GM12873 (cell line): Measurements from ENCODE around the gene ETNK2.
A peak's percentile ranks its signal among the peaks of the same experiment; 100 is the strongest.

ENCODE experiments used
- TF ChIP-seq, protein P1 (sequence below): IDR thresholded peaks from 2 replicates; pipeline ENCODE4 v1.5.1; 2012; ENCODE audit warnings: low read depth, mild to moderate bottlenecking, moderate library complexity, low read length, control low read depth; ENCODE audit not compliant: insufficient read depth; ENCODE audit errors: missing control alignments

Gene ETNK2

DNA sequence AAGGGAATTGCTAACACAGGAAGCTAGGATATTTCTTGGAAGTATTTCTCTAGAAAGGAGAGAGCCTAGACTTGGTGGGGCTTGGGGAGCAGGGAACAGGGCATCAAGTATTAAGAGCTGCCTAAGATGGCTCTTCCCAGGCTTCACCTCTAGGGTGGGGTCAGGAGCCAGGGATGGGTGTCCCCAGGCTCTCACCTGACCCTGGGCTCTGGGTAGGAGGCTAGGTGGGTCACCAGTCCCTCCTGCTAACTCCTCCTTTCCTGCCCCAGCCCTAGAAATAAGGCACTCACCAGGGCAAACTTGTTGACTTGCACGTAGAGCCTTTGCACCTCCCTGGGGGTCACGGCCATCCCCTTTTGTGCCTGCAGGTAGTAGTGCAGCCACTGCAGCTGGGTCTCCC is 15.0 kb downstream of the ETNK2 start:
- TF ChIP-seq, protein P1, sequence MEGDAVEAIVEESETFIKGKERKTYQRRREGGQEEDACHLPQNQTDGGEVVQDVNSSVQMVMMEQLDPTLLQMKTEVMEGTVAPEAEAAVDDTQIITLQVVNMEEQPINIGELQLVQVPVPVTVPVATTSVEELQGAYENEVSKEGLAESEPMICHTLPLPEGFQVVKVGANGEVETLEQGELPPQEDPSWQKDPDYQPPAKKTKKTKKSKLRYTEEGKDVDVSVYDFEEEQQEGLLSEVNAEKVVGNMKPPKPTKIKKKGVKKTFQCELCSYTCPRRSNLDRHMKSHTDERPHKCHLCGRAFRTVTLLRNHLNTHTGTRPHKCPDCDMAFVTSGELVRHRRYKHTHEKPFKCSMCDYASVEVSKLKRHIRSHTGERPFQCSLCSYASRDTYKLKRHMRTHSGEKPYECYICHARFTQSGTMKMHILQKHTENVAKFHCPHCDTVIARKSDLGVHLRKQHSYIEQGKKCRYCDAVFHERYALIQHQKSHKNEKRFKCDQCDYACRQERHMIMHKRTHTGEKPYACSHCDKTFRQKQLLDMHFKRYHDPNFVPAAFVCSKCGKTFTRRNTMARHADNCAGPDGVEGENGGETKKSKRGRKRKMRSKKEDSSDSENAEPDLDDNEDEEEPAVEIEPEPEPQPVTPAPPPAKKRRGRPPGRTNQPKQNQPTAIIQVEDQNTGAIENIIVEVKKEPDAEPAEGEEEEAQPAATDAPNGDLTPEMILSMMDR = no peak

DNA sequence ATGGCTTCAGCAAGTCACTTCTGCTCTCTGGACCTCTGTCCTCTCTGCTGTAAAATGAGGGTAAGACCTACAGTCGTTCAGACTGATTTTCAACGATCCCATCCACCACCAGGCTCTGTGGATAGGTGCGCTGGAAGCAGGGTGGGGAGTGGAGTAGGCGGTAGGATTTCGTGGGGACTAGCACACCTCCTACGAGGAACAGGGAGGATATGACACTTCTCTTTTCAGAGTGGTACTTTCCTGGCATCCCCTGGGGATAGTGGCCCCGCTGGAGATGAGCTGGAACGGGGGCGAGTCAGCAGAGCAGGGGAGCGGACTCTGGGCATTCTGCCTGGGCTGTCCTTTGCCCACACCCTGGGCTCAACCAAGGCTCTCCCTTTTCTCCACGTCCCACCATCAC is 17.7 kb downstream of the ETNK2 start:
- TF ChIP-seq, protein P1 = no peak

DNA sequence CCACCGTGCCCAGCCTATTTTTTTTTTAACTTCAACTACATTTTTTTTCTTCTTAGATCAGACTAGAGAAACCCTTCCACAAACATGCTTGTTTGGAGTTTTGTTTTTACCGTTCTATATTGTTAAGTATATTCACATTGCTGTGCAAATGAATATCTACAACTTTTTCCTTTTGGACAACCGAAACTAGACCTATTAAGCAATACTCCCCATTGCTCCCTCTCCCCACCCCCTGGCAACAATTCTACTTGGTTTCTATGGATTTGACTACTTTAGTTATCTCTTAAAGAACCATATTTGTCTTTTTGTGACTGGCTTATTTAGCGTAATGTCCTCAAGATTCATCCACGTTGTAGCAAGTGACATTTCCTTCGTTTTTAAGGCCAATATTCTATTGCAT is 19.1 kb downstream of the ETNK2 start:
- TF ChIP-seq, protein P1 = no peak

DNA sequence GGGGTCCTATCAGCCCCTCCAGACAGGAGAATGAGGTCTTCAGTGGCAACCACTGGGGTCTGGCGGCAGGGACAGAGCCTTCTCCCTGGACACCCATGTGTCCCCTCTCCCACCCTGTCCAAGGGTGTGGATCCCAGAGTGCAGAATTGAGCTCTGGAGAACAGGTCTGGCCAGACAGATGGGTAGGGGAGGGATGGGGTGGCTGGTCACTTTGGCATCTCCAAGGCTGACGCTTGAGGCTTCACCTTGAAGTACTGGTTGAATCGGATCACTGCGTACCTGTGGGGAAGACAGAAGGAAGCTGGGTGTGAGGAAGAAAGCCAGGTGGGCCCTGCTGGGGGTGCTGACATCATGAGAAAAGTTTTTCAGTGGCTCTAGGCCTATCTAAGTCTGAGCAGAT is 19.9 kb downstream of the ETNK2 start:
- TF ChIP-seq, protein P1 = no peak

DNA sequence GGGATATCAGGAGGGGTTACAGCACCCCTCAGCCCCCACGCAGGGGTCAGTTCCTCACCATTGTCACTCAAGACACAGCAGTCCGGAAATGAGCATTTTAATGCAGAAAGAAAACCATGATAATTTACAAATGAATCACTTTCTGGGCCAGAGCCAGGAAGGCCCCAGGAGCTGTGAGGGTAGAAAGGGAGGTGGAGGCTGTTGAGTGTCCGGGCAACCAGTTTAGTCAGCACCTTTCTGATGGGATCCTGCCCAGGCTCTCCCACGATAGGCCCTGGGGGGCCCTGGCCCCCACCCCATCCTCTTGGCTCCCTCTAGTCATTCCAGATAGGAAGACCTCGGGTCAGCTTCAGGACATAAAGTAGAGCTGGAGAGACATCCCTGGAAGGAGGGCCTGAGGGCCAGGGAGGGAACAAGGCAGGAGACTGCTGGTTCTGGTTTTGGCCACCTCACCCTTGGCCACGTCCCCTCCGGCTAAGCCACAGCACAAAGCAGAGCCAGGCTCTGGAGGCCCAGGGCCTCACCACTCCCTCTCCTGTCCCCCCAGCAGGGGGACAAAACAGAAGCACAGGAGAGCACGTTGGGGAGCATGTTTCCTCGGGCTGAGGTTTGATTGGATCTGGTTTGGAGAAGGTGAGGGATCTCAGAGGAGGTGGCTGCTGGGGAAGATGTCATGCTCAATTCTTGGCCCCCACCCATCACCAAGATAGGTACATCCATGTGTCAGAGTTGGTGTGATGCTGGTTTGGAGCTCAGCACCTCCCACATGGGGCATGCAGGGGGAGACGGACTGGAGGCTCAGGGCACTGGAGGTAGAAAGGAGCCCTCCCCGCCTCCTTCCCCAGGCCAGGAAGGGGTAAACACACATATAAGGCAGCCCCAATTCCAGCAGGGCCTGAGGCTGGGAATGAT is 20.6 kb downstream of the ETNK2 start:
- TF ChIP-seq, protein P1 = no peak

DNA sequence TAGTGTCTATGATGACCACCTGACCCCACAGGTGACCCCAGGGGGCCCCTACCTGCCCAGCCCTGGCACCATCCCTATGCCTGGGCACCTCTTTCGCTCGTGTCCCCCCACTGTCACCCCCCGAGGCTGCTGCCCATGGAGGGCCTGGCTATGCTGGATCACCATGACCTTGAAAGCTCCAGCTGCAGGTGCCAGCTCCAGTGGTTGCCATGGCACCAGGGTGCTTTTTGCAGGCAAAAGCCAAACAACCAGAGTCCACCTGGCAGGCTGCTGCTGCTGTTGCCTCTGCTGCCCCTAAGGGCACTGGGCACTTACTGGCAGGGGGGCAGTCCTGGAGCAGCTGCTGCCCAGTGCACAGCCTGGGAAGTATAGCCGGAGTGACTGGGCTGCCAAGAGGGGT is 21.7 kb downstream of the ETNK2 start:
- TF ChIP-seq, protein P1 = no peak

DNA sequence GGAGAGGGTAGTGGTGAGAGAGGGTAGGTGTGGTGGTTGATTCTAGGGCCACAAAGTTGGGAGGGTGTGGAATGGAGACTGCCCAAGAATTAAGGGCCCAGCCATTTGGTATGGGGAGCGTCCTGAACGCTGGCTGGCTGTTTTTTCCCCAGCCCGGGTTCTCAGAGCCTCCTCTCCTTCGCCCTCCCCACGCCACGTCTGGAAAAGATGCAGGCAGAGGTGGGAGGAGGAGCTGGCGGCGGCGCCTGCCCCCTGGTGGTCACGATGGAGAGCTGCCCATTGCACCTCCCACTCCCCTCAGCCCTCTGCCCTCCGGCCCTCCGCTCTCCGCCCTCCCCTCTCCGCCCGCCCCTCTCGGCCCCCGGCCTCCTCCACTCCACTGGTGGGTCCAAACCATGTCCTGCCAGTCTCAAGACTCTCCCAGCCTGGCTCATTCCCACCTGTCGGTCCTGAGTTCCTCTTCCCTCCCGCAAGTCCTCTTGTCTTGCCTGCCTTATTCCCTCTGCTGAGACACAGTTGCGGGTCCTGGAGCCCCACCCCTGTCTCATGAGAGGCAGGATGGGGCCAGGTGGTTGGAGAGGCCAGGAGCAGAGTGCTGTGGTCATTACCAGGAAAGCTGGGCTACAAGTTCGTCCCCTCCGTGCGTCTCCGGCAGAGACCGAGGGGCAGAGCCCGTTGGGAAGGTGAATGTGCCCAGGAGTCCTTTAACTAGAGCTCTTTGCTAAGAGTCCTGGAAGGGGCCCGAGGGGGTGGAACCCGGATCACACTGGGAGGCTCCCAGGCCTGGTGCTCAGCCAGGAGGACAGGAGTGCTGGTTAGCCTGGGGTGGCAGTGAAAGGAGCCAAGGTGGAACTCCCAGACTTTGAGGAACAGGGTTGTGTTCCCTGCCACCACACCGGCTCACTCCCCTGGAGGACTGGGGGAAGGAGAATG is 22.6 kb downstream of the ETNK2 start:
- TF ChIP-seq, protein P1 = peak; percentile 93
